Activated B cell treated with CpG ODN at 0.5 μM for 24 hours (primary cell): ENCODE measurements around the gene PAEP. TPM values are rescaled to one million over a fixed set of nuclear protein-coding genes. Genes with fewer than 3 reads are reported as not detected.

ENCODE experiments used
- ATAC-seq: fragments of 200-7000 bp; cut with Tn5 transposase; one replicate; pipeline ENCODE4 v1.10.0; 2021; ENCODE audit warnings: low read depth, mild to moderate bottlenecking, moderate library complexity
- CTCF ChIA-PET: fragments of 350-600 bp; sonication (Branson Sonifier 250); formaldehyde crosslinking; loops from one replicate; lab custom pipeline; 2021; ENCODE audit warnings: antibody characterized with exemption; lab: Charles Lee
- POLR2A ChIA-PET: fragments of 350-600 bp; sonication (Branson Sonifier 250); formaldehyde crosslinking; loops from one replicate; lab custom pipeline; 2021; ENCODE audit warnings: antibody characterized with exemption; lab: Charles Lee
- DNase-seq: peaks from one replicate; pipeline ENCODE4 v3.0.0; 2022
- H3K27ac Mint-ChIP-seq: one replicate; pipeline ENCODE4 v1.8.0; 2020; ENCODE audit warnings: mixed read lengths
- H3K27me3 Mint-ChIP-seq: one replicate; pipeline ENCODE4 v1.8.0; 2021; ENCODE audit warnings: mixed read lengths
- H3K36me3 Mint-ChIP-seq: one replicate; pipeline ENCODE4 v1.8.0; 2021; ENCODE audit warnings: low read depth, mixed read lengths
- H3K4me1 Mint-ChIP-seq: one replicate; pipeline ENCODE4 v1.8.0; 2021; ENCODE audit warnings: mixed read lengths
- H3K4me3 Mint-ChIP-seq: one replicate; pipeline ENCODE4 v1.8.0; 2020; ENCODE audit warnings: mild to moderate bottlenecking, mixed read lengths
- H3K9me3 Mint-ChIP-seq: one replicate; pipeline ENCODE4 v1.8.0; 2020; ENCODE audit warnings: mixed read lengths
- intact Hi-C: fragments of 100-400 bp; cut with micrococcal nuclease; formaldehyde crosslinking; loops from one replicate; pipeline ENCODE4 v1.15.1; 2024
- total RNA-seq: library from RNA; stranded (reverse); gene quantifications from 2 replicates; pipeline ENCODE4 v1.2.3, GENCODE V29; 2022
- TF ChIP-seq, protein P1 (sequence below): fragments of 200-600 bp; IDR thresholded peaks from one replicate; pipeline ENCODE4 v1.8.0; 2022; ENCODE audit warnings: antibody characterized with exemption, mild to moderate bottlenecking

The PAEP gene
- total RNA-seq, 1 donor from 2014 or later = not detected

- CTCF ChIA-PET = no interaction called here
- TF ChIP-seq, protein P1, sequence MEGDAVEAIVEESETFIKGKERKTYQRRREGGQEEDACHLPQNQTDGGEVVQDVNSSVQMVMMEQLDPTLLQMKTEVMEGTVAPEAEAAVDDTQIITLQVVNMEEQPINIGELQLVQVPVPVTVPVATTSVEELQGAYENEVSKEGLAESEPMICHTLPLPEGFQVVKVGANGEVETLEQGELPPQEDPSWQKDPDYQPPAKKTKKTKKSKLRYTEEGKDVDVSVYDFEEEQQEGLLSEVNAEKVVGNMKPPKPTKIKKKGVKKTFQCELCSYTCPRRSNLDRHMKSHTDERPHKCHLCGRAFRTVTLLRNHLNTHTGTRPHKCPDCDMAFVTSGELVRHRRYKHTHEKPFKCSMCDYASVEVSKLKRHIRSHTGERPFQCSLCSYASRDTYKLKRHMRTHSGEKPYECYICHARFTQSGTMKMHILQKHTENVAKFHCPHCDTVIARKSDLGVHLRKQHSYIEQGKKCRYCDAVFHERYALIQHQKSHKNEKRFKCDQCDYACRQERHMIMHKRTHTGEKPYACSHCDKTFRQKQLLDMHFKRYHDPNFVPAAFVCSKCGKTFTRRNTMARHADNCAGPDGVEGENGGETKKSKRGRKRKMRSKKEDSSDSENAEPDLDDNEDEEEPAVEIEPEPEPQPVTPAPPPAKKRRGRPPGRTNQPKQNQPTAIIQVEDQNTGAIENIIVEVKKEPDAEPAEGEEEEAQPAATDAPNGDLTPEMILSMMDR = no peak
These were observed 51.7 kb downstream of the PAEP start for GRCh38 chr9:135612981-135613910.

DNA sequence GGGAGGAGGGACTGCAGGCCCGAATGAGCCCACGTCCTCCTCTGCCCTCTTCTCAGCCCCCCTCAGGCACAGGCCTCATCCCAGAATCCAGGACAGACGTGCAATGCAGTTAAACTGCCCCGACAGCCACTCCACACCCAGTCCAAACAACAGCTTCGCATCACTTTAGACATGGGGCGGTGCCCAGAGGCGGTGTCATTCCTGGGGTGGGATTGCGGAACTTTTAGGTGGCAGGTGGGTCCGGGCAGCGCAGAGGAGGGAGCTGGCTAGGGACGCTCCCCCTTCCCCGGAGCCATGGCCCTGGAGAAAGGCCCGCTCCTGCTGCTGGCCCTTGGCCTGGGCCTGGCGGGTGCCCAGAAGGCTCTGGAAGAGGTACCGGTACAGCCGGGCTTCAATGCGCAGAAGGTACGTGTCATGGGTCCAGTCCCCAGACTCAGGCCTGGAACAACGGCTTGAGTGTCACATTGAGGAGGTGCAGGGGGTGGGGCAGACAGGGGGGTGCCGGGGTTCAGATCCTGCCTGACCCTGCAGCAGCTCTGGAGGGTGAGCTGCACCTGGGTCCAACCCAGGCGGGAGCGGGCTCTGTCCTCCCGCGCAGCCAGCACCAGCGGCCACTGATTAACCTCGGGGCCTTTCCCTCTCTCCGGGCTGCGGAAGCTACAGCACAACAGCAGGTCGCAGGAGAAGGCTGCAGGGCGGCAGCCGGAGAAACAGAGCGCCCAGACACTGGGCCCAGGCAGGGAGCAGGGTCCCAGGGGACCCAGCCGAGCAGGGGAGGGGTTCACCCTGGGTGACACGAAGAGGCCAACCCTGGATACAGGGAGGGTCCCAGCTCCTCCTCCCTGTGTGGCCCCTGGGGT lies 52.6 kb downstream of the PAEP start:
- intact Hi-C loops = no loop called here
- peaks cover 3% of the 10 kb centered on the region for H3K27me3 Mint-ChIP-seq
- CTCF ChIA-PET = no interaction called here

More at GRCh38 chr9:135612981-135613910, 51.7 kb downstream of the PAEP start:
- Mint-ChIP-seq H3K36me3 (no peaks in the 10 kb centered on the region), H3K4me1 (no peaks in the 10 kb centered on the region), H3K4me3 (no peak overlapping the region), H3K27ac (no peak overlapping the region), H3K27me3 (peaks cover 1% of the 10 kb centered on the region), H3K9me3 (no peaks in the 10 kb centered on the region)
- no peak for DNase-seq
- intact Hi-C loops = no loop called here
- no peak for ATAC-seq
- POLR2A ChIA-PET = no interaction called here

DNA sequence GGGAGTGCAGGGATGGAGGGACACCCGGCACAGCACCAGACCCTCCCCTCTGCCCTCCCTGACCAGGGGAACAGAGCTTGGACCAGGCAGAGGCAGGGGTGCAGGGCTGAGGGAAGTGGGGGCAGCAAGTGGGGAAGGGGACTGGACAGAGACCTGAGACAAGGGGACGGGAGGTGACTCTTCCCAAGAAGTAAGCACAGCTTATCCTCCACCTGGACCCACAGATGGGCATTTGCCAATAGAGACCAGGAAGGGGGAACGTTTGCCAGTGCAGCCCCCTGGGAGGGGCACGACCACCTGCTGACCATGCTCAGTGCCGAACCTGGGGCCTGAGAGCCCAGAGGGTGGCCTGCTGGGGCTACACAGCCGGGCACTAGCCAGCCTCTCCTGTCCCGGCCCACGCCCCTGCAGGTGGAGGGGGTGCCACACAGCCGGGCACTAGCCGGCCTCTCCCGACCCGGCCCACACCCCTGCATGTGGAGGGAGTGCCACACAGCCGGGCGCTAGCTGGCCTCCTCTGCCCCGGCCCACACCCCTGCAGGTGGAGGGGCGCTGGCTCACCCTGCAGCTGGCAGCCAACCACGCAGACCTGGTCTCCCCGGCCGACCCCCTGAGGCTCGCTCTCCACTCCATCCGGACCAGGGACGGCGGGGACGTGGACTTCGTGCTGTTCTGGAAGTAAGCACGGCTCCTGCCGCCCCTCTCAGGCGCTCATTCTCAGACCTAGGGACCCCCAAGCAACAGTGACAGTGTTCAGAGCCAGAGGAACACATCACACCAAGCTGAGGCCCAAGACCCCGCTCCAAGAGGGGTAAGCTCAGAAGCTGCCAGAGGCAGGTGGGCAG lies 53.5 kb downstream of the PAEP start:
- peaks cover 3% of the 10 kb centered on the region for H3K27me3 Mint-ChIP-seq
- intact Hi-C loops = no loop called here
- ChIA-PET CTCF (no interaction called here), POLR2A (no interaction called here)
- no peaks in the 10 kb centered on the region for H3K9me3 Mint-ChIP-seq
- H3K36me3 Mint-ChIP-seq = no peaks in the 10 kb centered on the region
- DNase-seq (no peak), ATAC-seq (no peak)
- no peak overlapping the region for H3K27ac Mint-ChIP-seq
- H3K4me3 Mint-ChIP-seq = no peak overlapping the region
- no peaks in the 10 kb centered on the region for H3K4me1 Mint-ChIP-seq
- TF ChIP-seq, protein P1 = no peak

More for the DNA sequence above, 52.6 kb downstream of the PAEP start:
- POLR2A ChIA-PET = no interaction called here
- no peak overlapping the region for H3K4me3 Mint-ChIP-seq
- no peaks in the 10 kb centered on the region for H3K9me3 Mint-ChIP-seq
- H3K4me1 Mint-ChIP-seq = no peaks in the 10 kb centered on the region
- ATAC-seq (no peak), DNase-seq (no peak)
- H3K27ac Mint-ChIP-seq = no peak overlapping the region
- TF ChIP-seq, protein P1 = no peak
- no peaks in the 10 kb centered on the region for H3K36me3 Mint-ChIP-seq

- DNase-seq (no peak), ATAC-seq (no peak)
- Mint-ChIP-seq H3K27me3 (peaks cover 3% of the 10 kb centered on the region), H3K27ac (no peak overlapping the region), H3K36me3 (no peaks in the 10 kb centered on the region), H3K4me3 (no peak overlapping the region), H3K9me3 (no peaks in the 10 kb centered on the region), H3K4me1 (no peaks in the 10 kb centered on the region)
- TF ChIP-seq, protein P1 = no peak
- ChIA-PET POLR2A (no interaction called here), CTCF (no interaction called here)
- intact Hi-C loops = no loop called here
These were observed 54.4 kb downstream of the PAEP start for GRCh38 chr9:135615666-135616618.

Other genes starting within 250 kb of the PAEP start
- 3.1 and 6.7 TPM in 2 replicates for gene PPP1R26, start 82.0 kb upstream of the PAEP start, total RNA-seq
- gene MRPS2, start 61.1 kb upstream of the PAEP start, total RNA-seq = 35.1 and 39.7 TPM in 2 replicates
- not detected in 2 replicates for gene LCN1, start 40.3 kb upstream of the PAEP start, total RNA-seq
- gene OBP2A, start 15.6 kb upstream of the PAEP start, total RNA-seq = not detected in 2 replicates
- not detected in 2 replicates for gene GLT6D1, start 77.8 kb downstream of the PAEP start, total RNA-seq
- gene LCN9, start 101.6 kb downstream of the PAEP start, total RNA-seq = not detected in 2 replicates
- not detected in 2 replicates for gene SOHLH1, start 137.7 kb downstream of the PAEP start, total RNA-seq
- gene KCNT1, start 140.4 kb downstream of the PAEP start, total RNA-seq = not detected in 2 replicates